Progenitor cell of endocrine pancreas (in vitro differentiated cells): ENCODE data around the gene INTS11. TPM values are rescaled to one million over a fixed set of nuclear protein-coding genes. Genes with fewer than 3 reads are reported as not detected.
A peak's percentile ranks its signal among the peaks of the same experiment; 100 is the strongest.

ENCODE experiments used
- DNase-seq: peaks from one replicate; pipeline ENCODE4 v3.0.0; 2021; ENCODE audit warnings: low spot score; ENCODE audit not compliant: unreplicated experiment
- H3K27ac Mint-ChIP-seq: 2 replicates; pipeline ENCODE4 v1.8.0; 2021; ENCODE audit warnings: mild to moderate bottlenecking, moderate library complexity, mixed read lengths
- H3K27me3 Mint-ChIP-seq: 2 replicates; pipeline ENCODE4 v1.8.0; 2021; ENCODE audit warnings: mixed read lengths
- H3K36me3 Mint-ChIP-seq: 2 replicates; pipeline ENCODE4 v1.8.0; 2022; ENCODE audit warnings: mixed read lengths; ENCODE audit not compliant: insufficient read depth
- H3K4me1 Mint-ChIP-seq: 2 replicates; pipeline ENCODE4 v1.8.0; 2021; ENCODE audit warnings: low read depth, mixed read lengths
- H3K4me3 Mint-ChIP-seq: 2 replicates; pipeline ENCODE4 v1.8.0; 2021; ENCODE audit warnings: low read depth, mild to moderate bottlenecking, moderate library complexity, mixed read lengths
- H3K9me3 Mint-ChIP-seq: 2 replicates; pipeline ENCODE4 v1.8.0; 2021; ENCODE audit warnings: low read depth, mixed read lengths
- CTCF ChIP-seq: fragments of 200-600 bp; sonication (generic); IDR thresholded peaks from one replicate; pipeline ENCODE4 v1.5.0; 2021; ENCODE audit warnings: antibody characterized with exemption, mild to moderate bottlenecking; ENCODE audit not compliant: unreplicated experiment
- total RNA-seq: library from RNA; stranded (reverse); gene quantifications from 2 replicates; pipeline ENCODE4 v1.2.1, GENCODE V29; 2021

The INTS11 gene
- total RNA-seq, 1 donor from 2014 or later = 177 TPM

- H3K27me3 Mint-ChIP-seq = no peaks in the 10 kb centered on the region
- TF ChIP-seq CTCF = no peak
- H3K9me3 Mint-ChIP-seq = no peaks in the 10 kb centered on the region
- peak within 1 kb of the TSS; percentile 93 for H3K27ac Mint-ChIP-seq
- no peaks in the 10 kb centered on the region for H3K36me3 Mint-ChIP-seq
- peak; percentile 73 for DNase-seq
- H3K4me1 Mint-ChIP-seq = peaks cover 14% of the 10 kb centered on the region
- H3K4me3 Mint-ChIP-seq = peak within 1 kb of the TSS; percentile 85
Measured at GRCh38 chr1:1307923-1308755, 16.3 kb downstream of the INTS11 start, which contains the start of the genes ACAP3 and PUSL1. TSS of gene ACAP3 (minus strand) at chr1:1307930. CDS start at chr1:1307815, 115 bp downstream. TSS of gene PUSL1 (plus strand) at chr1:1308597. CDS start at chr1:1308644, 47 bp downstream.

DNA sequence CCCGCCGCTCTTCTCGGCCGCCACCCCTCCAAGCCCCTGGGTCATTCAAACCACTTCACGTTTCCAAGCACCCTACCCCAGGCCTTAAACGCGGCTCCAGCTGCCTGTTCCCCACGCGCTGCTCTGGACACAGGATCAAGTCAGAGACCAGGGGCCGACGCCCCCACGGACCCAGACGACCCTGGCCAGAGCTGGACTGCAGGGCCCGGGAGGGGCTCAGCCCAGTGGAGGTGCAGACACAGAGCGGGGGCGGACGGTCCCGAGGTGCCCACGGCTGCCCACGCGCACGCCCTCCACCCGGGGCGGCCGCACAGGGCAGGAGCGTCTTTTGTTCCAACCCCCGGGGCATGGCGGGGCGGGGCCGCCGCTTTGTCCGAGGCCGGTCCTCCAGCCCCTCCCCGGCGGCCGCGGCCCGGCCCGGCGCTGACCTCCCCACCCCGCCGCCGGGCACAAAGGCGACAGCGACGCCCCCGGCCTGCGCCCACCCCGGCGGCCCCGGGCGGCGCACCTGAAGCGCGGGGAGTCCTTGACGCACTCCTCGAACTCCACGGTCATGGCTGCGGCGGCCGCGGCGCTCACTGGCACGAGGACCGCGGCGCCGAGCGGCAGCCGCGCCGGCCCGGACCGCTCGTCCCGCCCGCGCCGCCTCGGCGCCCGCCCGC is 17.1 kb downstream of the INTS11 start:
- TF ChIP-seq CTCF = no peak
- Mint-ChIP-seq H3K27me3 (no peaks in the 10 kb centered on the region), H3K4me3 (peak overlapping the region; percentile 85), H3K27ac (peak overlapping the region; percentile 93), H3K36me3 (no peaks in the 10 kb centered on the region), H3K9me3 (no peaks in the 10 kb centered on the region), H3K4me1 (peaks cover 14% of the 10 kb centered on the region)
- no peak for DNase-seq

GRCh38 chr1:1306661-1307260 is 17.7 kb downstream of the INTS11 start:
- Mint-ChIP-seq H3K27me3 (no peaks in the 10 kb centered on the region), H3K36me3 (no peaks in the 10 kb centered on the region), H3K4me3 (peak overlapping the region; percentile 85), H3K4me1 (peaks cover 14% of the 10 kb centered on the region), H3K9me3 (no peaks in the 10 kb centered on the region), H3K27ac (peak overlapping the region; percentile 93)
- no peak for TF ChIP-seq CTCF
- DNase-seq = no peak

DNA sequence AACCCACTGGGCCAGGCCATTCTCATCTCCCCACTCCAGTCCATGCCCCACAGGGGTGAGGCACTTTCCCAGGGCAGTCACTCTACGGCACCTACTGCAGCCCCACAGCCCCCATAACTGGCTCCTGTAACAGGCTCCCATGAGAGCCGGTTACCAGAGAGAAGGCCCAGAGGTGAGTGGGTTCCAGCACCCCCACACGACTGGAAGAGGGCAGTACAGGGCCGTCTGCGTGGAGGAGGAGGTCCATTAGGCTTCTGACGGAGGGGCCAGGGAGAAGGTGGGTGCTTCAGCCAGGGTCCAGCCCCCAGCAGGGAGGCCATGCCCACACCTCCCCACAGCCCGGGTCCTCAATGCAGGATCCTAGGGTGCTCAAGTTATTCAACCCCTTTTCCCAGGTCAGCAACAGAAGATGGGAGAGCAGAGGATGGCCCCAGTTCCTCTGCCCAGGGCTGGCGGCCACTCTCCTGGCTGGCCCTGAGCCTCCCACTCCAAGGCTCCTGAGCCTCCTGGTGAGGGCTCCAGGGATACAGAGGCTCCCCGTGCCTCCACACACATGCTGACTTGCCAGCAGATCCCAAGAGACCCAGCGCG is 18.3 kb downstream of the INTS11 start:
- no peaks in the 10 kb centered on the region for H3K27me3 Mint-ChIP-seq
- peaks cover 14% of the 10 kb centered on the region for H3K4me1 Mint-ChIP-seq
- H3K9me3 Mint-ChIP-seq = no peaks in the 10 kb centered on the region
- no peak for TF ChIP-seq CTCF
- H3K4me3 Mint-ChIP-seq = peak overlapping the region; percentile 85
- DNase-seq = no peak
- H3K36me3 Mint-ChIP-seq = no peaks in the 10 kb centered on the region
- H3K27ac Mint-ChIP-seq = no peak overlapping the region
